H9 (cell line): ENCODE results near the gene NACA. TPM values are rescaled to one million over a fixed set of nuclear protein-coding genes. Genes with fewer than 3 reads are reported as not detected.

ENCODE experiments used
- DNase-seq: peaks from one replicate; pipeline ENCODE4 v3.0.0-alpha.2; 2017
- H2AFZ ChIP-seq: one replicate; pipeline ENCODE4 v1.6.1; 2013; ENCODE audit warnings: mild to moderate bottlenecking, low read length, control low read depth, moderate library complexity
- H2AK5ac ChIP-seq: 2 replicates; pipeline ENCODE4 v1.6.1; 2013; ENCODE audit warnings: low read length, control low read depth, mixed read lengths; ENCODE audit not compliant: insufficient read length
- H2BK120ac ChIP-seq: one replicate; pipeline ENCODE4 v1.6.1; 2013; ENCODE audit warnings: low read depth, mild to moderate bottlenecking, low read length, control low read depth, inconsistent platforms; ENCODE audit not compliant: poor library complexity, severe bottlenecking
- H2BK12ac ChIP-seq: 2 replicates; pipeline ENCODE4 v1.6.1; 2013; ENCODE audit warnings: low read length, control low read depth, mixed read lengths, low read depth; ENCODE audit not compliant: insufficient read length
- H2BK15ac ChIP-seq: 2 replicates; pipeline ENCODE4 v1.6.1; 2013; ENCODE audit warnings: low read depth, low read length, control low read depth
- H2BK20ac ChIP-seq: one replicate; pipeline ENCODE4 v1.6.1; 2013; ENCODE audit warnings: low read depth, mild to moderate bottlenecking, low read length, control low read depth, inconsistent platforms; ENCODE audit not compliant: poor library complexity, severe bottlenecking
- H2BK5ac ChIP-seq: 2 replicates; pipeline ENCODE4 v1.6.1; 2013; ENCODE audit warnings: low read length, control low read depth, mixed read lengths; ENCODE audit not compliant: insufficient read length
- H3K14ac ChIP-seq: 2 replicates; pipeline ENCODE4 v1.6.1; 2013; ENCODE audit warnings: low read length, control low read depth; ENCODE audit not compliant: insufficient read depth
- H3K18ac ChIP-seq: 2 replicates; pipeline ENCODE4 v1.6.1; 2013; ENCODE audit warnings: low read depth, mild to moderate bottlenecking, mixed read lengths, low read length, control low read depth; ENCODE audit not compliant: insufficient read length
- H3K23ac ChIP-seq: 2 replicates; pipeline ENCODE4 v1.6.1; 2013; ENCODE audit warnings: low read length, control low read depth, mixed read lengths, low read depth; ENCODE audit not compliant: insufficient read length
- H3K23me2 ChIP-seq: 2 replicates; pipeline ENCODE4 v1.6.1; 2013; ENCODE audit warnings: low read depth, mild to moderate bottlenecking, mixed read lengths, low read length, control low read depth; ENCODE audit not compliant: insufficient read length, poor library complexity, severe bottlenecking
- H3K27ac ChIP-seq: 2 replicates; pipeline ENCODE4 v1.5.1; 2013; ENCODE audit warnings: low read length, control low read depth, mixed read lengths, low read depth; ENCODE audit not compliant: insufficient read length
- H3K27me3 ChIP-seq: 2 replicates; pipeline ENCODE4 v1.6.1; 2013; ENCODE audit warnings: low read length, control low read depth, inconsistent platforms; ENCODE audit not compliant: insufficient read depth
- H3K4ac ChIP-seq: 2 replicates; pipeline ENCODE4 v1.6.1; 2013; ENCODE audit warnings: low read depth, mild to moderate bottlenecking, control low read depth, inconsistent platforms, low read length, moderate library complexity
- H3K4me1 ChIP-seq: 2 replicates; pipeline ENCODE4 v1.6.1; 2013; ENCODE audit warnings: low read length, control low read depth, inconsistent platforms; ENCODE audit not compliant: insufficient read depth
- H3K4me2 ChIP-seq: 2 replicates; pipeline ENCODE4 v1.6.1; 2013; ENCODE audit warnings: low read length, control low read depth, mixed read lengths; ENCODE audit not compliant: insufficient read length, insufficient read depth
- H3K56ac ChIP-seq: 2 replicates; pipeline ENCODE4 v1.6.1; 2013; ENCODE audit warnings: low read depth, mild to moderate bottlenecking, mixed read lengths, low read length, control low read depth; ENCODE audit not compliant: insufficient read length
- H3K79me1 ChIP-seq: 2 replicates; pipeline ENCODE4 v1.6.1; 2013; ENCODE audit warnings: low read depth, mild to moderate bottlenecking, moderate library complexity, low read length, control low read depth, inconsistent platforms; ENCODE audit not compliant: insufficient read depth, poor library complexity, severe bottlenecking
- H3K79me2 ChIP-seq: 2 replicates; pipeline ENCODE4 v1.6.1; 2013; ENCODE audit warnings: low read length, control low read depth, inconsistent platforms; ENCODE audit not compliant: insufficient read depth
- H3K9ac ChIP-seq: 2 replicates; pipeline ENCODE4 v1.6.1; 2013; ENCODE audit warnings: low read length, control low read depth, mixed read lengths; ENCODE audit not compliant: insufficient read length; ENCODE audit errors: extremely low read depth
- H3K9me3 ChIP-seq: one replicate; pipeline ENCODE4 v1.6.1; 2013; ENCODE audit warnings: low read depth, low read length, inconsistent platforms; ENCODE audit not compliant: control insufficient read depth
- H3T11ph ChIP-seq: one replicate; pipeline ENCODE4 v1.6.1; 2013; ENCODE audit warnings: mild to moderate bottlenecking, low read length, control low read depth, inconsistent platforms
- H4K20me1 ChIP-seq: one replicate; pipeline ENCODE4 v1.6.1; 2013; ENCODE audit not compliant: control insufficient read depth, insufficient read length, insufficient read depth
- H4K5ac ChIP-seq: 2 replicates; pipeline ENCODE4 v1.6.1; 2013; ENCODE audit warnings: low read depth, mild to moderate bottlenecking, mixed read lengths, low read length, control low read depth; ENCODE audit not compliant: insufficient read length
- H4K8ac ChIP-seq: replicated peaks from 2 replicates; pipeline ENCODE4 v1.6.1; 2013; ENCODE audit warnings: low read length, control low read depth, mixed read lengths, low read depth; ENCODE audit not compliant: insufficient read length
- H4K91ac ChIP-seq: 2 replicates; pipeline ENCODE4 v1.6.1; 2013; ENCODE audit warnings: low read depth, mild to moderate bottlenecking, moderate library complexity, mixed read lengths, low read length, control low read depth; ENCODE audit not compliant: insufficient read length
- H3K27ac Mint-ChIP-seq, 3 experiments: 2 replicates in 2 of 3; 3 replicates in 1 of 3; pipeline ENCODE4 v1.8.0; 2020 to 2021; ENCODE audit warnings: mixed read lengths in 3 of 3, mild to moderate bottlenecking in 1 of 3, moderate library complexity in 1 of 3
- H3K27me3 Mint-ChIP-seq: 2 replicates; pipeline ENCODE4 v1.8.0; 2021; ENCODE audit warnings: low read depth, mild to moderate bottlenecking, moderate library complexity, mixed read lengths
- H3K36me3 Mint-ChIP-seq, 3 experiments: 2 replicates in 2 of 3; 3 replicates in 1 of 3; pipeline ENCODE4 v1.8.0; 2020 to 2021; ENCODE audit warnings: low read depth in 3 of 3, mixed read lengths in 3 of 3; ENCODE audit not compliant: insufficient read depth in 1 of 3
- H3K4me1 Mint-ChIP-seq, 2 experiments: 2 replicates each; pipeline ENCODE4 v1.8.0; 2020; ENCODE audit warnings: mixed read lengths in 2 of 2
- H3K4me3 Mint-ChIP-seq, 2 experiments: 2 replicates in 1 of 2; 3 replicates in 1 of 2; pipeline ENCODE4 v1.8.0; 2020 to 2021; ENCODE audit warnings: mild to moderate bottlenecking in 2 of 2, mixed read lengths in 2 of 2, moderate library complexity in 1 of 2
- H3K9me3 Mint-ChIP-seq, 2 experiments: 2 replicates in 1 of 2; 3 replicates in 1 of 2; pipeline ENCODE4 v1.8.0; 2020; ENCODE audit warnings: mild to moderate bottlenecking in 2 of 2, mixed read lengths in 2 of 2, moderate library complexity in 1 of 2
- CTCF ChIP-seq: fragments of 200-600 bp; sonication (generic); conservative IDR thresholded peaks from 3 replicates; pipeline ENCODE4 v1.8.0; 2021; ENCODE audit warnings: antibody characterized with exemption, mild to moderate bottlenecking
- WGBS: extraction: QIAGEN DNeasy Blood & Tissue Kit; methylation state at CpG from one replicate; pipeline ENCODE4 v1.1.7; 2013; ENCODE audit warnings: missing lambda C conversion rate, low lambda C conversion rate, mixed read lengths; ENCODE audit not compliant: insufficient read length; ENCODE audit errors: extremely low coverage; 5-methylcytosine and 5-hydroxymethylcytosine counted together
- total RNA-seq: library from RNA; stranded (reverse); gene quantifications from 2 replicates; pipeline ENCODE4 v1.2.1, GENCODE V29; 2021

NACA gene
- total RNA-seq, 1 experiment from 2014 or later = 1,204 TPM

GRCh38 chr12:56718149-56718548, 7.0 kb downstream of the NACA start:
- no peak overlapping the region for H3K4ac ChIP-seq
- no peak overlapping the region for H2BK20ac ChIP-seq
- Mint-ChIP-seq H3K27ac (no peak overlapping the region), H3K27me3 (no peaks in the 10 kb centered on the region), H3K9me3 (no peaks in the 10 kb centered on the region), H3K4me1 (peaks cover 58 to 59% of the 10 kb centered on the region in 2 experiments), H3K36me3 (peaks cover 76 to 85% (median 82%) of the 10 kb centered on the region in 3 experiments), H3K4me3 (no peak overlapping the region)
- H3K27ac ChIP-seq = no peak overlapping the region
- H4K20me1 ChIP-seq = no peaks in the 10 kb centered on the region
- H3T11ph ChIP-seq = no peak overlapping the region
- no peak overlapping the region for H3K14ac ChIP-seq
- H2BK15ac ChIP-seq = no peak overlapping the region
- no peak overlapping the region for H4K8ac ChIP-seq
- TF ChIP-seq CTCF = no peak
- no peak overlapping the region for H3K9ac ChIP-seq
- H3K79me1 ChIP-seq = peaks cover 11% of the 10 kb centered on the region
- H3K27me3 ChIP-seq = no peaks in the 10 kb centered on the region
- no peaks in the 10 kb centered on the region for H3K23me2 ChIP-seq
- no peak overlapping the region for H2BK120ac ChIP-seq
- peaks cover 10% of the 10 kb centered on the region for H3K4me1 ChIP-seq
- H2BK12ac ChIP-seq = no peak overlapping the region
- DNase-seq = no peak
- no peak overlapping the region for H3K23ac ChIP-seq
- H4K91ac ChIP-seq = no peak overlapping the region
- no peaks in the 10 kb centered on the region for H3K9me3 ChIP-seq
- H4K5ac ChIP-seq = no peak overlapping the region
- no peak overlapping the region for H2AK5ac ChIP-seq
- no peak overlapping the region for H2AFZ ChIP-seq
- WGBS = no CpG with 5 or more reads among the region's 1 CpG
- H3K56ac ChIP-seq = no peak overlapping the region
- H3K18ac ChIP-seq = no peak overlapping the region
- peaks cover 37% of the 10 kb centered on the region; the same call in 1 of the 2 replicates for H3K79me2 ChIP-seq
- no peak overlapping the region for H2BK5ac ChIP-seq
- no peak overlapping the region for H3K4me2 ChIP-seq
